ENCODE results near the gene UGT1A9. TPM values are rescaled to one million over a fixed set of nuclear protein-coding genes. Genes with fewer than 3 reads are reported as not detected.
"Not testable (repeated sequence)": the region's sequence is repeated elsewhere in the genome, so short reads cannot be mapped to it uniquely, and the experiment has no call there.

UGT1A9 gene
- total and polyA plus RNA-seq, 5 donors, result not detected

- intact Hi-C loops (cut with DNase I), result no loop called here
- DNase-seq, result no peak
- H3K27ac ChIP-seq (ENCODE audit: low read length), result no peak overlapping the region
- ATAC-seq, result no peak
- H3K4me1 ChIP-seq (ENCODE audit: control insufficient read depth, insufficient read depth, low read length), result no peaks in the 10 kb centered on the region
- 85% methylated on average over 8 of the region's 8 CpGs for WGBS
- no peaks in the 10 kb centered on the region for H3K9me3 ChIP-seq (ENCODE audit: control insufficient read depth, low read length)
- no peak overlapping the region for H3K4me3 ChIP-seq (ENCODE audit: low read length)
- no peaks in the 10 kb centered on the region for H3K27me3 ChIP-seq (ENCODE audit: control insufficient read depth, insufficient read depth)
Observed at GRCh38 chr2:233699424-233700027, 27.8 kb downstream of the UGT1A9 start.

GRCh38 chr2:233700028-233700635, 28.4 kb downstream of the UGT1A9 start:
- peak in 1 of 2 donors; percentile 61 for ATAC-seq
- intact Hi-C loops (cut with DNase I), result no loop called here
- WGBS, result 21% methylated on average over 1 of the region's 1 CpG
- DNase-seq, result no peak
- Histone ChIP-seq H3K4me1 (ENCODE audit: control insufficient read depth, insufficient read depth, low read length) (no peaks in the 10 kb centered on the region), H3K27me3 (ENCODE audit: control insufficient read depth, insufficient read depth) (no peaks in the 10 kb centered on the region), H3K4me3 (ENCODE audit: low read length) (no peak overlapping the region), H3K27ac (ENCODE audit: low read length) (no peak overlapping the region), H3K9me3 (ENCODE audit: control insufficient read depth, low read length) (no peaks in the 10 kb centered on the region)

GRCh38 chr2:233700842-233701241, 29.1 kb downstream of the UGT1A9 start:
- 93% methylated on average over 5 of the region's 5 CpGs for WGBS
- H3K4me1 ChIP-seq (ENCODE audit: control insufficient read depth, insufficient read depth, low read length); DNase-seq; H3K4me3 ChIP-seq (ENCODE audit: low read length); H3K9me3 ChIP-seq (ENCODE audit: control insufficient read depth, low read length); intact Hi-C loops (cut with DNase I); H3K27me3 ChIP-seq (ENCODE audit: control insufficient read depth, insufficient read depth); H3K27ac ChIP-seq (ENCODE audit: low read length); ATAC-seq: not testable (repeated sequence)

GRCh38 chr2:233702238-233702637, 30.5 kb downstream of the UGT1A9 start:
- intact Hi-C loops (cut with DNase I), result no loop called here
- Histone ChIP-seq H3K4me3 (ENCODE audit: low read length) (no peak overlapping the region), H3K27ac (ENCODE audit: low read length) (no peak overlapping the region), H3K4me1 (ENCODE audit: control insufficient read depth, insufficient read depth, low read length) (no peaks in the 10 kb centered on the region), H3K27me3 (ENCODE audit: control insufficient read depth, insufficient read depth) (no peaks in the 10 kb centered on the region), H3K9me3 (ENCODE audit: control insufficient read depth, low read length) (no peaks in the 10 kb centered on the region)
- ATAC-seq, result no peak
- WGBS, result 34% methylated on average over 3 of the region's 3 CpGs
- DNase-seq, result no peak

- 61% methylated on average over 4 of the region's 4 CpGs for WGBS
- no peak overlapping the region for H3K27ac ChIP-seq (ENCODE audit: low read length)
- H3K4me1 ChIP-seq (ENCODE audit: control insufficient read depth, insufficient read depth, low read length), result no peaks in the 10 kb centered on the region
- no peaks in the 10 kb centered on the region for H3K27me3 ChIP-seq (ENCODE audit: control insufficient read depth, insufficient read depth)
- H3K9me3 ChIP-seq (ENCODE audit: control insufficient read depth, low read length), result no peaks in the 10 kb centered on the region
- DNase-seq (no peak), ATAC-seq (no peak)
- H3K4me3 ChIP-seq (ENCODE audit: low read length), result no peak overlapping the region
- intact Hi-C loops (cut with DNase I), result no loop called here
Observed at GRCh38 chr2:233705911-233706506, 34.3 kb downstream of the UGT1A9 start.

GRCh38 chr2:233706720-233707119, 35.0 kb downstream of the UGT1A9 start:
- intact Hi-C loops (cut with DNase I), result no loop called here
- no peak for DNase-seq
- no peak for ATAC-seq
- Histone ChIP-seq H3K4me3 (ENCODE audit: low read length) (no peak overlapping the region), H3K27me3 (ENCODE audit: control insufficient read depth, insufficient read depth) (no peaks in the 10 kb centered on the region), H3K9me3 (ENCODE audit: control insufficient read depth, low read length) (no peaks in the 10 kb centered on the region), H3K27ac (ENCODE audit: low read length) (no peak overlapping the region), H3K4me1 (ENCODE audit: control insufficient read depth, insufficient read depth, low read length) (no peaks in the 10 kb centered on the region)
- 38% methylated on average over 1 of the region's 1 CpG for WGBS

GRCh38 chr2:233707940-233708644, 36.4 kb downstream of the UGT1A9 start:
- 66% methylated on average over 10 of the region's 10 CpGs for WGBS
- ATAC-seq (no peak), DNase-seq (no peak)
- no peaks in the 10 kb centered on the region for H3K27me3 ChIP-seq (ENCODE audit: control insufficient read depth, insufficient read depth)
- no peaks in the 10 kb centered on the region for H3K9me3 ChIP-seq (ENCODE audit: control insufficient read depth, low read length)
- H3K4me3 ChIP-seq (ENCODE audit: low read length), result no peak overlapping the region
- no peak overlapping the region for H3K27ac ChIP-seq (ENCODE audit: low read length)
- no peaks in the 10 kb centered on the region for H3K4me1 ChIP-seq (ENCODE audit: control insufficient read depth, insufficient read depth, low read length)
- intact Hi-C loops (cut with DNase I), result no loop called here

- no peaks in the 10 kb centered on the region for H3K4me1 ChIP-seq (ENCODE audit: control insufficient read depth, insufficient read depth, low read length)
- no peaks in the 10 kb centered on the region for H3K9me3 ChIP-seq (ENCODE audit: control insufficient read depth, low read length)
- no peak overlapping the region for H3K4me3 ChIP-seq (ENCODE audit: low read length)
- H3K27me3 ChIP-seq (ENCODE audit: control insufficient read depth, insufficient read depth), result no peaks in the 10 kb centered on the region
- H3K27ac ChIP-seq (ENCODE audit: low read length), result no peak overlapping the region
- ATAC-seq (no peak), DNase-seq (no peak)
- intact Hi-C loops (cut with DNase I), result no loop called here
- 81% methylated on average over 5 of the region's 5 CpGs for WGBS
Observed at GRCh38 chr2:233708942-233709341, 37.2 kb downstream of the UGT1A9 start.

GRCh38 chr2:233711312-233712008, 39.8 kb downstream of the UGT1A9 start:
- ATAC-seq (peak; percentile 60 to 84), DNase-seq (peak; percentile 65 to 86 (median 82))
- WGBS, result 34% methylated on average over 11 of the region's 11 CpGs
- intact Hi-C loops (cut with DNase I), result no loop called here
- Histone ChIP-seq H3K9me3 (ENCODE audit: control insufficient read depth, low read length) (no peaks in the 10 kb centered on the region), H3K4me1 (ENCODE audit: control insufficient read depth, insufficient read depth, low read length) (no peaks in the 10 kb centered on the region), H3K27ac (ENCODE audit: low read length) (no peak overlapping the region), H3K4me3 (ENCODE audit: low read length) (no peak overlapping the region), H3K27me3 (ENCODE audit: control insufficient read depth, insufficient read depth) (no peaks in the 10 kb centered on the region)

- WGBS, result 80% methylated on average over 14 of the region's 14 CpGs
- intact Hi-C loops (cut with DNase I), result no loop called here
- H3K9me3 ChIP-seq (ENCODE audit: control insufficient read depth, low read length), result no peaks in the 10 kb centered on the region
- H3K27ac ChIP-seq (ENCODE audit: low read length), result no peak within 1 kb of the TSS
- ATAC-seq, result no peak
- H3K4me1 ChIP-seq (ENCODE audit: control insufficient read depth, insufficient read depth, low read length), result no peaks in the 10 kb centered on the region
- no peak within 1 kb of the TSS for H3K4me3 ChIP-seq (ENCODE audit: low read length)
- DNase-seq, result no peak
- no peaks in the 10 kb centered on the region for H3K27me3 ChIP-seq (ENCODE audit: control insufficient read depth, insufficient read depth)
Observed at GRCh38 chr2:233712611-233713261, 41.0 kb downstream of the UGT1A9 start, which contains the start of gene UGT1A5. UGT1A5 (plus strand) TSS chr2:233712907; CDS start chr2:233712992, 85 bp downstream.
